Fibroblast of lung (primary cell): ENCODE results near the gene BBLN. TPM values are rescaled to one million over a fixed set of nuclear protein-coding genes. Genes with fewer than 3 reads are reported as not detected.

Source experiments
- DNase-seq, 2 donors: peaks; one replicate each; pipeline versions ENCODE4 v3.0.0 to v3.0.0-alpha.2; 2010; ENCODE audit warnings: low read depth in 2 of 2
- H2AFZ ChIP-seq: 2 replicates; pipeline ENCODE4 v1.5.1; 2012; ENCODE audit warnings: low read length, control low read depth, inconsistent platforms
- H3K27ac ChIP-seq: 2 replicates; pipeline ENCODE4 v1.5.1; 2011; ENCODE audit warnings: low read length, control low read depth; ENCODE audit not compliant: insufficient read depth
- H3K27me3 ChIP-seq: 2 replicates; pipeline ENCODE4 v1.5.1; 2011; ENCODE audit warnings: mild to moderate bottlenecking, low read length; ENCODE audit not compliant: control insufficient read depth, insufficient read depth
- H3K36me3 ChIP-seq: 2 replicates; pipeline ENCODE4 v1.5.1; 2011; ENCODE audit warnings: low read length; ENCODE audit not compliant: control insufficient read depth, insufficient read depth
- H3K4me1 ChIP-seq: 2 replicates; pipeline ENCODE4 v1.5.1; 2011; ENCODE audit warnings: low read length; ENCODE audit not compliant: control insufficient read depth, insufficient read depth; ENCODE audit errors: extremely low read depth
- H3K4me2 ChIP-seq: 2 replicates; pipeline ENCODE4 v1.5.1; 2011; ENCODE audit warnings: low read length, control low read depth; ENCODE audit not compliant: insufficient read depth; ENCODE audit errors: extremely low read depth
- H3K4me3 ChIP-seq, 4 experiments: fragments of 200-600 bp in 1 of 4; sonication (generic) in 1 of 4; replicated peaks in 1 of 4; 2 replicates each; pipeline ENCODE4 v1.5.1; 2011 to 2016; ENCODE audit warnings: low read length in 4 of 4, low read depth in 3 of 4, mild to moderate bottlenecking in 3 of 4, control low read depth in 2 of 4, inconsistent platforms in 1 of 4, mixed read lengths in 1 of 4; ENCODE audit not compliant: insufficient read depth in 1 of 4; ENCODE audit errors: control extremely low read depth in 1 of 4
- H3K79me2 ChIP-seq: 2 replicates; pipeline ENCODE4 v1.5.1; 2012; ENCODE audit warnings: mild to moderate bottlenecking, low read length, inconsistent platforms; ENCODE audit not compliant: control insufficient read depth, insufficient read depth
- H3K9ac ChIP-seq: 2 replicates; pipeline ENCODE4 v1.5.1; 2011; ENCODE audit warnings: mild to moderate bottlenecking, low read length, control low read depth; ENCODE audit not compliant: insufficient read depth
- H3K9me3 ChIP-seq: 2 replicates; pipeline ENCODE4 v1.5.1; 2012; ENCODE audit warnings: low read depth, low read length; ENCODE audit not compliant: control insufficient read depth, insufficient read depth
- H4K20me1 ChIP-seq: 2 replicates; pipeline ENCODE4 v1.5.1; 2011; ENCODE audit warnings: low read length; ENCODE audit not compliant: control insufficient read depth, insufficient read depth; ENCODE audit errors: extremely low read depth
- CTCF ChIP-seq, 2 donors: IDR thresholded peaks in 1 of 2; conservative IDR thresholded peaks in 1 of 2; 1 replicate in 1 of 2; 2 replicates in 1 of 2; pipeline ENCODE4 v1.5.1; 2011 to 2012; ENCODE audit warnings: low read length in 2 of 2, control low read depth in 1 of 2, inconsistent platforms in 1 of 2, low read depth in 1 of 2, mild to moderate bottlenecking in 1 of 2
- EZH2 ChIP-seq: IDR thresholded peaks from 2 replicates; pipeline ENCODE4 v1.5.1; 2012; ENCODE audit warnings: low read length, control low read depth, mild to moderate bottlenecking; ENCODE audit errors: missing control alignments
- polyA plus RNA-seq, 2 donors: library from polyadenylated mRNA; depleted of rRNA in 1 of 2; stranded (reverse) in 1 of 2; unstranded in 1 of 2; fragments of >200 nt; gene quantifications; 2 replicates each; pipeline ENCODE4 v1.2.1, GENCODE V29; 2011 to 2012; ENCODE audit warnings: missing spikeins in 1 of 2
- total RNA-seq: library from RNA; depleted of rRNA; stranded (reverse); fragments of >200 nt; gene quantifications from 2 replicates; pipeline ENCODE4 v1.2.1, GENCODE V29; 2014

The BBLN gene
- total and polyA plus RNA-seq, 2 donors (not counting 1 experiment from before 2014, with no cell fraction given) = 23.8 to 29.4 TPM

- Histone ChIP-seq H3K36me3 (no peaks in the 10 kb centered on the region), H4K20me1 (no peaks in the 10 kb centered on the region), H3K27me3 (peaks cover 7% of the 10 kb centered on the region), H3K4me1 (no peaks in the 10 kb centered on the region), H3K27ac (no peak overlapping the region), H2AFZ (no peak overlapping the region), H3K9ac (no peak overlapping the region), H3K79me2 (no peaks in the 10 kb centered on the region), H3K4me3 (no peak overlapping the region), H3K4me2 (no peak overlapping the region), H3K9me3 (no peaks in the 10 kb centered on the region)
- no peak for TF ChIP-seq EZH2
- no peak for TF ChIP-seq CTCF (conservative IDR thresholded peaks at IDR 0.05 in 1 of 2, IDR thresholded peaks at IDR 0.05 in 1 of 2; ENCODE audit: low read depth in 1 of 2, low read length in 2 of 2)
- DNase-seq = no peak
These were observed 13.4 kb upstream of the BBLN start for GRCh38 chr9:128146591-128147120.

- Histone ChIP-seq H3K36me3 (no peaks in the 10 kb centered on the region), H3K27me3 (peaks cover 4% of the 10 kb centered on the region), H3K4me3 (no peak overlapping the region), H3K9me3 (no peaks in the 10 kb centered on the region), H2AFZ (no peak overlapping the region), H3K27ac (no peak overlapping the region), H3K4me1 (no peaks in the 10 kb centered on the region), H3K4me2 (no peak overlapping the region), H3K9ac (no peak overlapping the region), H4K20me1 (no peaks in the 10 kb centered on the region), H3K79me2 (no peaks in the 10 kb centered on the region)
- no peak for DNase-seq
- TF ChIP-seq CTCF (conservative IDR thresholded peaks at IDR 0.05 in 1 of 2, IDR thresholded peaks at IDR 0.05 in 1 of 2; ENCODE audit: low read depth in 1 of 2, low read length in 2 of 2) (no peak), EZH2 (no peak)
These were observed 11.5 kb upstream of the BBLN start for GRCh38 chr9:128148509-128149000.

DNA sequence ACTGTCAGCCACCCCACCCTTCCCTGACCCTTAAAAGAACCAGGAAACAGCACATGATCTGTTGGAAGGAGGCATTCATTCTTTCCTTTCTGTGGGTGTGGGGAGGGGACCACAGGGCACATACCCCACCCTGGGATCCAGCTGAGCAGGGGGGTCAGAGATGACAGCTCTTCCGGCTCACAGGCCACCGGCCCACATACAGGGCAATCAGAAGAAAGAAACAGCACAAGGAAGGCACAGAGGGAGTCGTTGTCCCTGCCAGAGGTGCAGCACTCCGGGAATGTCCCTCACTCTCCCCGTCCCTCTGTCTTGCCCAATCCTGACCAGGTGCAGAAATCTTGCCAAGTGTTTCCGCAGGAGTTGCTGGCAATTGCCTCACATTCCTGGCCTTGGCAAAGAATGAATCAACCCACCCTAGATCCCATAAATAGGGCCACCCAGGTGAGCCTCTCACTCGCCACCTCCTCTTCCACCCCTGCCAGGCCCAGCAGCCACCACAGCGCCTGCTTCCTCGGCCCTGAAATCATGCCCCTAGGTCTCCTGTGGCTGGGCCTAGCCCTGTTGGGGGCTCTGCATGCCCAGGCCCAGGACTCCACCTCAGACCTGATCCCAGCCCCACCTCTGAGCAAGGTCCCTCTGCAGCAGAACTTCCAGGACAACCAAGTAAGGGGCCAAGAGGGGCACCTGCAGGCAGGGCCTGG, 10.9 kb upstream of the BBLN start, which contains the start of gene LCN2:
LCN2 (plus strand) TSS at position 453 of the 701 bp plus-strand sequence; CDS start at position 526, 73 bp downstream.
- Histone ChIP-seq H3K79me2 (no peaks in the 10 kb centered on the region), H3K36me3 (no peaks in the 10 kb centered on the region), H3K27ac (no peak within 1 kb of the TSS), H3K4me1 (no peaks in the 10 kb centered on the region), H2AFZ (no peak within 1 kb of the TSS), H4K20me1 (no peaks in the 10 kb centered on the region), H3K9ac (no peak within 1 kb of the TSS), H3K27me3 (peaks cover 4% of the 10 kb centered on the region), H3K4me3 (no peak within 1 kb of the TSS), H3K4me2 (no peak within 1 kb of the TSS), H3K9me3 (no peaks in the 10 kb centered on the region)
- TF ChIP-seq EZH2 (no peak), CTCF (conservative IDR thresholded peaks at IDR 0.05 in 1 of 2, IDR thresholded peaks at IDR 0.05 in 1 of 2; ENCODE audit: low read depth in 1 of 2, low read length in 2 of 2) (no peak)
- no peak for DNase-seq
